Measurements from ENCODE around the gene NACC2. TPM values are rescaled to one million over a fixed set of nuclear protein-coding genes. Genes with fewer than 3 reads are reported as not detected.

NACC2 gene
- total and polyA plus RNA-seq, 9 of the 15 experiments (the other 6 are each of a cell fraction or from before 2014, with no cell fraction given), result 0.70 to 25.1 (median 5.6) TPM

- Histone ChIP-seq H3K4me2 (ENCODE audit: insufficient read depth, low read length) (no peak overlapping the region), H3K4me1 (replicated peaks in 1 of 2; ENCODE audit: control insufficient read depth in 2 of 2, insufficient read depth in 2 of 2, low read length in 2 of 2) (peaks cover 0 to 39% of the 10 kb centered on the region in 2 experiments; a peak in 2 of 5 replicates), H3K9ac (ENCODE audit: insufficient read depth in 1 of 2, low read depth in 2 of 2, low read length in 2 of 2) (peak overlapping the region in 1 of 2 experiments; percentile 58; a peak in 1 of 4 replicates), H3K9me1 (ENCODE audit: control insufficient read depth, insufficient read depth, low read length) (no peaks in the 10 kb centered on the region), H2AFZ (ENCODE audit: low read depth, low read length) (no peak overlapping the region), H3K9me3 (replicated peaks; ENCODE audit: control insufficient read depth, insufficient read depth, low read depth, low read length) (no peaks in the 10 kb centered on the region), H3K79me2 (ENCODE audit: control insufficient read depth, insufficient read depth, low read length) (no peaks in the 10 kb centered on the region), H3K4me3 (no peak overlapping the region), H3K27me3 (ENCODE audit: control insufficient read depth in 2 of 2, insufficient read depth in 2 of 2, low read length in 2 of 2) (peaks cover 28 to 63% of the 10 kb centered on the region in 2 experiments; a peak in 4 of 5 replicates), H3K27ac (ENCODE audit: extremely low read depth, low read depth, low read length) (no peak overlapping the region), H3K36me3 (ENCODE audit: control insufficient read depth, insufficient read depth, low read length) (no peaks in the 10 kb centered on the region), H4K20me1 (replicated peaks; ENCODE audit: control insufficient read depth, insufficient read depth, low read length) (peaks cover 8% of the 10 kb centered on the region; the same call in 1 of the 2 replicates)
- TF ChIP-seq GATAD2B (IDR thresholded peaks at IDR 0.05; ENCODE audit: borderline replicate concordance) (no peak), RREB1 (CRISPR knock-in tag; IDR thresholded peaks at IDR 0.05) (no peak), ATF4 (CRISPR knock-in tag; IDR thresholded peaks at IDR 0.05) (no peak), HDAC3 (IDR thresholded peaks at IDR 0.05; ENCODE audit: borderline replicate concordance, partially characterized antibody) (no peak), TARDBP (IDR thresholded peaks at IDR 0.05) (no peak), MTA2 (IDR thresholded peaks at IDR 0.05; ENCODE audit: low read depth) (no peak)
- ChIA-PET POLR2A (no interaction called here), CTCF (ENCODE audit: low intra/inter-chr PET ratio) (no interaction called here)
- DNase-seq (ENCODE audit: extremely low read depth in 1 of 4, low spot score in 3 of 4), result no peak
- FAIRE-seq, result no peak
- ATAC-seq, result no peak
- intact Hi-C loops (cut with micrococcal nuclease) (no loop called here), in situ Hi-C loops (cut with MboI) (no loop called here)
- BruUV-seq (replicated peaks), result no TSS peak
- 34% methylated on average over 13 of the region's 13 CpGs for WGBS (ENCODE audit: insufficient coverage, low coverage, missing lambda C conversion rate)
Measured at GRCh38 chr9:135976531-135976930, 118.6 kb downstream of the NACC2 start.

All from K562 (cell line).